ENCODE measurements around the gene ZNF619. TPM values are rescaled to one million over a fixed set of nuclear protein-coding genes. Genes with fewer than 3 reads are reported as not detected.
"Not testable (repeated sequence)": the region's sequence is repeated elsewhere in the genome, so short reads cannot be mapped to it uniquely, and the experiment has no call there.

Gene ZNF619
- polyA plus RNA-seq, 1 experiment = 4.7 TPM

DNA sequence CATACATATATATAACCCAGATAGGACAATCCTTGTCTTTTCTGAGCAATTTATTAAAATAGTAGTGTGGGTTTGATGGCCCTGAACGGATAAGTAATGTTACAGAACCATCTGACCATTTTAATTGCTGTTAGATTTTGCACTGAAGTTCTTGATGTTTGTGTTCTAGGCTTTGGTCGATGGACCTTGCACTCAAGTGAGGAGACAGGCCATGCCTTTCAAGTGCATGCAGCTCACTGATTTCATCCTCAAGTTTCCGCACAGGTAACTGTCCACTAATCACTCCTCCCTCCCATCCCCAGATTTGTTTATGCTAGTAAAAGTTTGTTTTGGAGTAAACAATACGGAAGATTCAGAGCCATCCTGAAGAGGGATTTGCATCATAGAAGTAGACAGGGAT, 18.4 kb upstream of the ZNF619 start:
- ChIA-PET CTCF (interaction anchor here (0.6 to 1.1 kb wide), 4 partner anchors 17 to 267 kb away, joined by 3 to 5 read pairs (median 4); partner anchors contain the start of gene EIF1B), POLR2A (interaction anchor here (4.1 kb wide), 1 partner anchor 66 kb away, joined by 19 read pairs; the partner anchor contains the start of gene ZNF621)
- H3K9me3 ChIP-seq (ENCODE audit: control insufficient read depth, insufficient read depth, low read length) = no peaks in the 10 kb centered on the region; the same call in 1 of the 2 replicates
- no peak overlapping the region for H3K27ac ChIP-seq (ENCODE audit: low read depth, low read length)
- no peaks in the 10 kb centered on the region for H3K27me3 ChIP-seq (ENCODE audit: control insufficient read depth, insufficient read depth, low read length)
- DNase-seq (ENCODE audit: low read depth, low spot score) = no peak
- peak overlapping the region; percentile 99 for H3K4me3 ChIP-seq (ENCODE audit: low read depth, low read length)
- TF ChIP-seq CTCF (IDR thresholded peaks at IDR 0.05; ENCODE audit: low read depth, low read length) = no peak

DNA sequence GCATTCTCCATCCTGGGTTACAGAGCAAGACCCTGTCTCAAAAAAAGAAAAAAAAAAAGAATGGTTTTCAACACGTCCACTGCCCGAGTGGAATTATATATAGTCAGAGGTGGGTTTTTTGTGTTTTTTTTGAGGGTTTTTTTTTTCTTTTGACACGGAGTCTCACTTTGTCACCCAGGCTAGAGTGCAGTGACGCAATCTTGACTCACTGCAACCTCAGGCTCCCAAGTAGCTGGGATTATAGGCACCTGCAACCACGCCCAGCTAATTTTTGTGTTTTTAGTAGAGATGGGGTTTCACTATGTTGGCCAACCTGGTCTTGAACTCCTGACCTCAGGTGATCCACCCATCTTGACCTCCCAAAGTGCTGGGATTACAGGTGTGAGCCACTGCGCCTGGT, 16.4 kb upstream of the ZNF619 start:
- DNase-seq (ENCODE audit: low read depth, low spot score); H3K9me3 ChIP-seq (ENCODE audit: control insufficient read depth, insufficient read depth, low read length); H3K27me3 ChIP-seq (ENCODE audit: control insufficient read depth, insufficient read depth, low read length); H3K27ac ChIP-seq (ENCODE audit: low read depth, low read length); H3K4me3 ChIP-seq (ENCODE audit: low read depth, low read length): not testable (repeated sequence)
- ChIA-PET POLR2A (interaction anchor here (0.6 to 4.1 kb wide), 2 partner anchors 23 to 64 kb away, joined by 4 to 19 read pairs; partner anchors contain the start of gene ZNF621), CTCF (interaction anchor here (0.7 to 1.4 kb wide), 2 partner anchors 57 to 143 kb away, joined by 3 read pairs; no protein-coding TSS in a partner anchor)

- Histone ChIP-seq H3K27ac (ENCODE audit: low read depth, low read length) (no peak overlapping the region), H3K27me3 (ENCODE audit: control insufficient read depth, insufficient read depth, low read length) (no peaks in the 10 kb centered on the region), H3K4me3 (ENCODE audit: low read depth, low read length) (no peak overlapping the region), H3K9me3 (ENCODE audit: control insufficient read depth, insufficient read depth, low read length) (no peaks in the 10 kb centered on the region; the same call in 1 of the 2 replicates)
- no peak for TF ChIP-seq CTCF (IDR thresholded peaks at IDR 0.05; ENCODE audit: low read depth, low read length)
- ChIA-PET CTCF (interaction anchor here (1.2 kb wide), 1 partner anchor 152 kb away, joined by 6 read pairs; no protein-coding TSS in a partner anchor), POLR2A (interaction anchor here (0.6 kb wide), 1 partner anchor 24 kb away, joined by 4 read pairs; no protein-coding TSS in a partner anchor)
- DNase-seq (ENCODE audit: low read depth, low spot score) = no peak
Measured at GRCh38 chr3:40461161-40461560, 15.8 kb upstream of the ZNF619 start.

DNA sequence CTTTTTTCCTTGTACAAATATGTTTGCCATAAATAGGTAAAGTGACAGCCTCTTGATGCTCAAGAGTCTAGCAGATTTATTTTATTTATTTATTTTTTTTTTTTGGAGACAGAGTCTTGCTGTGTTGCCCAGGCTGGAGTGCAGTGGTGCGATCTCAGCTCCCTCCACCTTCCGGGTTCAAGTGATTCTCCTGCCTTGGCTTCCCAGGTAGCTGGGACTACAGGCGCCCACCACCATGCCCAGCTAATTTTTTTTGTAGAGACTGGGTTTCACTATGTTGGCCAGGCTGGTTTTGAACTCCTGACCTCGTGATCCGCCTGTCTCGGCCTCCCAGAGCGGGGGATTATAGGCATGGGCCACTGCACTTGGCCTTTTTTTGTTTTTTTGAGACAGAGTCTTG, 14.1 kb upstream of the ZNF619 start:
- POLR2A ChIA-PET; H3K9me3 ChIP-seq (ENCODE audit: control insufficient read depth, insufficient read depth, low read length); H3K27me3 ChIP-seq (ENCODE audit: control insufficient read depth, insufficient read depth, low read length); H3K4me3 ChIP-seq (ENCODE audit: low read depth, low read length); DNase-seq (ENCODE audit: low read depth, low spot score); CTCF ChIA-PET; H3K27ac ChIP-seq (ENCODE audit: low read depth, low read length): not testable (repeated sequence)

DNA sequence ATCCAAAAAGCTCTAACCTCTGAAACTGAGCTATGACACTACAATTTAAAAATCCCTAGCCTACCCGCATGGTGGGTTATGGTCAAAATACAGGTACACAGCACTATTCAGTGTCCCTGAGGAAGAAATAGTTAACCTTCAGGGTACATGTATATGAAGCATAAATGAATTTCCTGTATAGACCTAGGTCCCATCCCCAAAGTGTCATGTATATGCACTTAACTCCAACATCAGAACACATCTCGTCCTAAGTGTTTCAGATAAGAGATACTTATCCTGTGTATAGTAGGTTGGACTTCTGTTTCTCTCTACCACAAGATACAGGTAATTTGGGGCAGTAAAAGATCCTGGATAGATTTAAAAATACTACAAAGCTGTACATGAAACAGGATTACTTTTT, 13.3 kb upstream of the ZNF619 start:
- DNase-seq (ENCODE audit: low read depth, low spot score) = no peak
- H3K4me3 ChIP-seq (ENCODE audit: low read depth, low read length) = no peak overlapping the region
- TF ChIP-seq CTCF (IDR thresholded peaks at IDR 0.05; ENCODE audit: low read depth, low read length) = no peak
- H3K9me3 ChIP-seq (ENCODE audit: control insufficient read depth, insufficient read depth, low read length) = no peaks in the 10 kb centered on the region
- H3K27ac ChIP-seq (ENCODE audit: low read depth, low read length) = no peak overlapping the region
- POLR2A ChIA-PET = interaction anchor here (0.6 kb wide), 1 partner anchor 1321 kb away, joined by 3 read pairs; no protein-coding TSS in a partner anchor
- H3K27me3 ChIP-seq (ENCODE audit: control insufficient read depth, insufficient read depth, low read length) = no peaks in the 10 kb centered on the region
- CTCF ChIA-PET = no interaction called here

- H3K27me3 ChIP-seq (ENCODE audit: control insufficient read depth, insufficient read depth, low read length) = no peaks in the 10 kb centered on the region
- no peak overlapping the region for H3K27ac ChIP-seq (ENCODE audit: low read depth, low read length)
- CTCF ChIA-PET = interaction anchor here (1.0 kb wide), 1 partner anchor 12 kb away, joined by 3 read pairs; no protein-coding TSS in a partner anchor
- TF ChIP-seq CTCF (IDR thresholded peaks at IDR 0.05; ENCODE audit: low read depth, low read length) = no peak
- POLR2A ChIA-PET = interaction anchor here (0.6 to 1.0 kb wide), 2 partner anchors 19 to 1322 kb away, joined by 3 read pairs; no protein-coding TSS in a partner anchor
- H3K9me3 ChIP-seq (ENCODE audit: control insufficient read depth, insufficient read depth, low read length) = no peaks in the 10 kb centered on the region
- H3K4me3 ChIP-seq (ENCODE audit: low read depth, low read length) = no peak overlapping the region
- DNase-seq (ENCODE audit: low read depth, low spot score) = no peak
Measured at GRCh38 chr3:40464339-40465110, 12.4 kb upstream of the ZNF619 start.
